Measurements from ENCODE around the gene CA7.
A peak's percentile ranks its signal among the peaks of the same experiment; 100 is the strongest.

Gene CA7

GRCh38 chr16:66845080-66845410 is 831 bp downstream of the CA7 start:
- peak overlapping the region; percentile 37 for H3K4me3 ChIP-seq (ENCODE audit: low read depth, low read length)
- DNase-seq (ENCODE audit: low read depth): no peak

- no peak for DNase-seq (ENCODE audit: low read depth)
- H3K4me3 ChIP-seq (ENCODE audit: low read depth, low read length): no peak overlapping the region
These were observed 1.6 kb downstream of the CA7 start for GRCh38 chr16:66845791-66846221.

DNA sequence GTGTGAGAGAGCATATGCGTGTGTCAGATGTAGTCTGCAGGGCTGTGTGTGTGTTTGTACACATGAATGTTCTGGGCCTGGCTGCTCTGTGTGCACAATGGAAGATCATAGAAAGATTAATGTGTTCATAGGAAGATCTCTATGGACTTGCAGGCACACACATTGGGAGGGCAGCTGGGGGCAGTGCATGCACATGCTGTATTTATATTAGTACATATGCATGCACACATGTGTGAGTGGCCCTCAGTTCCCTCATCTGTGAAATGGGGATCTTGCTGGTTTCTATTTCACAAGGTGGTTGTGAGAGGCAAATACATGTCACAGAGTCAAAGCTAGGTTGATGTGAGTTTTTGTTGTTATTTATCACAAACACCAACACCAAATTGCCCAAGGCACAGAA is 2.1 kb downstream of the CA7 start:
- DNase-seq (ENCODE audit: low read depth): no peak

GRCh38 chr16:66846831-66847230 is 2.6 kb downstream of the CA7 start:
- DNase-seq (ENCODE audit: low read depth): no peak
- no peak overlapping the region for H3K4me3 ChIP-seq (ENCODE audit: low read depth, low read length)

More for the DNA sequence above, 2.1 kb downstream of the CA7 start:
- H3K4me3 ChIP-seq (ENCODE audit: low read depth, low read length): no peak overlapping the region

DNA sequence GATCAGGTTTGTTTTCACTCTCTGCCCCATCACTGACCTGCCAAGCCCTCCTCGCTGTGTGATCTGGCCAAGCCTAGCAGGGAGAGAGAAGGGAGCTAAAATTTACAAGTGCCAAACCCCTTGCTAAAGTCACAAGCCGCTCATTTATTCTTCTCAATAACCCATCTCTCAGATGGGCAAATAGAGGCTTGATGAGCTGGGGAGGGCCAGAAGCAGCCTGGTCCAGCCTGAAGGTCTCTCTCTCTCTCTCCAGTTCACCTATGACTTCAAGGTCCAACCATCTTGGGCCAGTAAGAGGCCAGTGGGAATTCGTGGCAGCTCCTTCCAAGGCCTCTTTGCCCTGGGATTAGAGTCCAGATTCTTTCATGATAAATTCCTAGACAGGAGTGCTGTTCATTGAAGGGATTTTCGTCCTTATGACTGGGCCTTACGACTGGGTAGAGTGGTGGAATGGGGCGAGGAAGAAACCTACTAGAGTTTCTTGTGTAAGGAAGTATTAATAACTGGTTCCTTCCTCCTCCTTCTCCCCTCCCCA is 3.4 kb downstream of the CA7 start:
- no peak overlapping the region for H3K4me3 ChIP-seq (ENCODE audit: low read depth, low read length)
- DNase-seq (ENCODE audit: low read depth): no peak

- no peak for DNase-seq (ENCODE audit: low read depth)
- no peak overlapping the region for H3K4me3 ChIP-seq (ENCODE audit: low read depth, low read length)
These were observed 4.0 kb downstream of the CA7 start for GRCh38 chr16:66848172-66848571.

GRCh38 chr16:66849021-66849420 is 4.8 kb downstream of the CA7 start:
- DNase-seq (ENCODE audit: low read depth): no peak
- H3K4me3 ChIP-seq (ENCODE audit: low read depth, low read length): no peak overlapping the region

DNA sequence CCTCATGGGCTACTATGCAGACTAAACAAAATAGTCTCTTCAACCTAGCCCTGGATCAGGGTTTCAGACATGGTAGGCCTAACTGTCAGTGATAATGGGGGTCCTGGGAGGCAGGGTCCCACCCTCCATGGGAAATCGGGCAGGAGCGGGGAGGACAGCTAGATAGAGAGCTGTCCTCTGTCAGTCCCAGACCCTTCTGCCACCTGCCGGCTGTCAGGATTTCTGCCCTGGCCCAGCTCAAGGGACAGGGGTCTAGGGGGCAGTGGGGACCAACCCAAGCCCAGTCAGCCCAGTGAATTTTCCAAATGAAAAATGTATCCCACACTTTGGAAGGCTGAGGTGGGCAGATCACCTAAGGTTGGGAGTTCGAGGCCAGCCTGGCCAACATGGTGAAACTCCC is 5.3 kb downstream of the CA7 start:
- no peak for DNase-seq (ENCODE audit: low read depth)
- no peak overlapping the region for H3K4me3 ChIP-seq (ENCODE audit: low read depth, low read length)

DNA sequence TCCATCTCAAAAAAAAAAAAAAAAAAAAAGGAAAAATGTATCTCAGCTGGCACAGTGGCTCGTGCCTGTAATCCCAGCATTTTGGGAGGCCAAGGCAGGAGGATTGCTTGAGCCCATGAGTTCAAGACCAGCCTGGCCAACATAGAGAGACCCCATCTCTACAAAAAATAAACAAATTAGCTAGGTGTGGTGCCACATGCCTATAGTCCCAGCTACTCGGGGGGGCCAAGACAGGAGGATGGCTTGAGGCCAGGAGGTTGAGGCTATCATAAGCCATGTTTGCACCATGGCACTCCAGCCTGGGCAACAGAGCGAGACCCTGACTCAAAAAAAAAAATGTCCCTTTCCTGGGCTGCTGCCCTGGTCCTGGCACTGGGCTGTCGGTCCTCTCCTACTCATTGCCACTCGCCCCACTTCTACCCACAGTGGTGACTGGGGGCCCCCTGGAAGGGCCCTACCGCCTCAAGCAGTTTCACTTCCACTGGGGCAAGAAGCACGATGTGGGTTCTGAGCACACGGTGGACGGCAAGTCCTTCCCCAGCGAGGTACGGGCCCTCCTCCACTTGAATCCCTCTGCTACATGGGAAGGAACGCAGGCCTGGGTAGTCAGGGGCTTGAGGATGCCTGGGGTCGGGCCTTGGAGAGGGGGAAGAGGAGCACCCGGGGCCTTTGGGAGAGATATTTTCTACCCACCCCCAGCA is 6.1 kb downstream of the CA7 start:
- H3K4me3 ChIP-seq (ENCODE audit: low read depth, low read length): no peak overlapping the region
- no peak for DNase-seq (ENCODE audit: low read depth)

GRCh38 chr16:66851166-66851964 is 7.2 kb downstream of the CA7 start:
- no peak overlapping the region for H3K4me3 ChIP-seq (ENCODE audit: low read depth, low read length)

DNA sequence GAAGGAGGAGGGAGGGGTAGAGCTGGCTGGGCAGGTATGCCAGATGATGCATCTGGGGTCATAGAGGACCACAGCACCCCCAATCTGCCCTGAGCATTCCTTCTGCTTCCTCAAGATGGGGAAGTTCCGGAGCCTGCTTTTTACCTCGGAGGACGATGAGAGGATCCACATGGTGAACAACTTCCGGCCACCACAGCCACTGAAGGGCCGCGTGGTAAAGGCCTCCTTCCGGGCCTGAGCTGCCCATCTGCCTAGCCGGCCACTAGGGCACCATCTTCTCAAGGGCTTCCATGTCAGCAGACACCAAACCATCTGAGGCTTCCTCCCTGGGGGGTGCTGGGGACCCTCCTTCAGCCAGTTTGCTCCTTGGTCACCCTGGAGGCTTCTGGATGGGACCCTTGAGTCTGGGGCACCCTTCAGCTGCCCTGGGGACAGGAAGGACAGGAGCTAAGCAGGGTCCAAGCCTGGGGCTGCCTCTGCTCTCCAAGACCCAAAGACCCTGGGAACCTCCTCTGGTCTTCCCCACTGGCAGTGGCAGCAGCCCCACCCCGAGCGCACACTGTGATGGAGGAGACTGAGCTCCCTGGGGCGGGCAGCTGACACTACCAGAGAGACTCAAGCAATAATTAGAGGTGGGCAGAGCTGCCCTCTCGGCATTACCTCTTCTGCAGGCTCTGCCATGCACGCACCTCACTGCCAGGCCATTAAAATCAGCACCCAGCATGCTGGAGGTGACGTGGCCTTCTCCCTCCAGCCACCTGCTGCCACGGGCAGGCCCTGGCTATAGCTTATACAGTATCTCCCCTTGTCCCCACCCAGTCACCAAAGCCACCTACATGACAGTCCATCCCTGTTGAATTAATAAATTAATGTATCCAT is 9.3 kb downstream of the CA7 start:
- no peak overlapping the region for H3K4me3 ChIP-seq (ENCODE audit: low read depth, low read length)
- no peak for DNase-seq (ENCODE audit: low read depth)

More at GRCh38 chr16:66851166-66851964, 7.2 kb downstream of the CA7 start:
- DNase-seq (ENCODE audit: low read depth): no peak

DNA sequence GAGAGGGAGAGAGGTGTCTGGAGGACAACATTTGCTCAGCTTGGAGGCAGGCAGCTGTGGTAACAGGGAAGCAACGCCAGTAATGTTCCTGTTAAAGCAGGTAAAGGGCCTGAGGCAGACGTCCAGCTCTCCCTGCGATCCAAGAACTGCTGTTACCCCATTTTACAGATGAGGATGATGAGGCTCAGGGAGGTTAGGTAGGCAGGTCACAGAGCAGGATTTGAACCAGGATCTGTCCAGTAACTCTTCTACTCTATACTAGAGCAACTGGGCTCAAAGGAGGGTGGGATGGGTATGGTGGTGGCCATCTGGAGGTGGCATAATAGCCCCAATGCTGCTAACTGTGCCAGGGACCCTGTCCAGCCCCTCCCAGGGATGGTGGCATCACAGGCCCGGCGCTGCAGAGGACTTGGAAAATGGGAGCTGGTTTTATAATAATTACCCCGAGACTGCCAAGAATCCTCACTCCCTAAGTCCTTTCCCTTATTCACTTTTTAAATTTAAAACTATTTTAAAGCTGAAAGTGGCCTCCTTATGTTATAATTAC is 12.0 kb downstream of the CA7 start:
- DNase-seq (ENCODE audit: low read depth): no peak
- H3K4me3 ChIP-seq (ENCODE audit: low read depth, low read length): no peak overlapping the region

- no peak for DNase-seq (ENCODE audit: low read depth)
- no peak overlapping the region for H3K4me3 ChIP-seq (ENCODE audit: low read depth, low read length)
These were observed 12.6 kb downstream of the CA7 start for GRCh38 chr16:66856801-66857200.

DNA sequence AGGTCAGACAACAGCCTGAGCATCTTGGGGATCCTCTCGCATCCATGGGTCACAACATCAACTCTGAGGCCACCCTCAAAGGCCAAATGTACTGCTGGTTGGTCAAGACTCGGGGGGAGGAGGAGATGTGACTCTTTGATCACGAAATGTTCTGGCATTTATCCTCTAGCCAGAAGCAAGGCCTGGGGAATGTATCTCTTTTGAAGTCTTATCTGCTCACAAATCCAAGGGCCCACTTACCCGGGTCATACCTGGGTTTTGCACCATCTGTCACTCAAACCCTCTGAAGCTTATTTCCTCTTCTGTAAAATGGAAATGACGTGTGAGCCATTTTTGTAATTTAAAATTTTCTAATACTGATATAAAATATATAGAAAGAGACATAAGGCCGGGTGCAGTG is 13.2 kb downstream of the CA7 start:
- DNase-seq (ENCODE audit: low read depth): no peak

GRCh38 chr16:66858740-66859396 is 14.7 kb downstream of the CA7 start:
- H3K4me3 ChIP-seq (ENCODE audit: low read depth, low read length): no peak overlapping the region
- DNase-seq (ENCODE audit: low read depth): no peak

More for the DNA sequence above, 13.2 kb downstream of the CA7 start:
- no peak overlapping the region for H3K4me3 ChIP-seq (ENCODE audit: low read depth, low read length)

DNA sequence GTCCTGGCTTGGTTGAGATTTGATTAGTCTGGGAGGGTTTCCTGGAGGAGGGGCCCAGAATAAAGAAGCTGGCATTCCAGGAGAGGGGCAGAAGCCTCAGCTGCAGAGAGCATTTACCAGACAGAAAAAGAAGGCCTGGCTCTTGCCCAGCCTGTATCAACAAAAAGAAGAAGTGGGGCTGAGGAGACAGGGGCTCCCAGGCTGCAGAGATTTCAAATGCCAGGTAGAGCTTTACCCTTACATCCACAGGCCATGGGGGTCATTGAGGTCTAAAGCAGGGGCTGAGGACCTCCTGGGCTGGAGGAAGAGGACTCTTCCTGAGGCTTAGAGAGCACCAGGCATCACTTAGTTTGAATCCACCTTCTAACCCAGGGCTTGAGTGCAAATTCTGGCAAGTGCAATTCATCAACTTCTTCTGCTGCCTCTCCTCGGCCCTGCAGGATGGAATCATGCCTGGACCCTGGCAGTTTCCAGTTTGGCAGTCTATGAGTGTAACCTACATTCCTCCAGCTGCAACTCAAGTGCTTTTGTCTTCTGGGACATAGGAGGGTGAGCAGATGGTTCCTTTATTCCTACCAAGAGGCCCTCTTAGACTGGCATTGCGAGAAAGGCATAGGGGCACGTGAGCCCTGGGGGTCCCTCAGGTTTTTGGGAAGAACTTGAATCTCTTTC is 15.3 kb downstream of the CA7 start:
- no peak overlapping the region for H3K4me3 ChIP-seq (ENCODE audit: low read depth, low read length)
- no peak for DNase-seq (ENCODE audit: low read depth)

DNA sequence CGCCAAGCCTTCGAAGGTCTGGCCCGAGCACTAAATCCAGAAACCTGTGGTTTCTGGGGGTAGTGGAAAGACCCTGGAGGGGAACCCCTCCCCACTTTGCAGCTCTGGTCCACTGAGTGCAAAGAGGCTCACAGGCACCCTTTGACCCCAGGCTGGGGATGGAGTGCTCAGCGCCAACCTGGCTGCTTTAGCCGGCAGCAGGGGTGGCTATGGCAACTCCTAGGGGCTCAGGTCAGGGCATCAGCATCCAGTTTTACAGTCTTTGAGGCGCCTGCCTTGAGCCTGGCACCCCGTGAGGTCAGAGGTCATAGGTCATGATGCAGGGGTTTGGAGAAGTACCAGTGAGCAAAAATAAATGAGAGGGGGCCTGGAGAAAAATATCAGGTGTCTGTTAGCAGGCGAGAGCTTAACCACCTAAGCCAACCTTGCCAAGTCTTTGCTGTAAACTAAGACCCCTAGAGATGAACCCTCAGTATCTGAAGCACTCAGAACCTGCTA is 17.9 kb downstream of the CA7 start:
- H3K4me3 ChIP-seq (ENCODE audit: low read depth, low read length): no peak overlapping the region
- DNase-seq (ENCODE audit: low read depth): no peak

DNA sequence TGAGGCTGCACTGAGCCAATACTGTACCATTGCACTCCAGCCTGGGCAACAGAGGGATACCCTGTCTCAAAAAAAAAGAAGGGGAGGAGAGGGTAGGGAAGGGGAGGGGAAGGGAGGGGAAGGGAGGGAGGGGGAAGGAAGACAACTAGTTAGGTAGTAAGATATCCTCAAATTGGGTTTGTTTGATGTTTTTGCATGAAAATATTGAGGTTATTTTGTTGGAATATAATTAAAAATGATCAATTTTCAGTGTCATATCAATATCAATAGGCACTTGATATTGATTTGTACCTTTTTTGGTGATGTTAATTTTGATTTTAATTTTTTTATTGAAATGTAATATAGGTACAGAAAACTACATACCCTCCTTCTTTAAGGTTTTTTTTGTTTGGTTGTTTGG is 19.5 kb downstream of the CA7 start:
- no peak overlapping the region for H3K4me3 ChIP-seq (ENCODE audit: low read depth, low read length)
- no peak for DNase-seq (ENCODE audit: low read depth)

Measured in skeletal muscle cell (primary cell).